GM12873 (cell line): ENCODE results near the gene WNT5A.

Source experiments
- CTCF ChIP-seq: IDR thresholded peaks from 2 replicates; pipeline ENCODE4 v1.5.1; 2012; ENCODE audit warnings: low read depth, mild to moderate bottlenecking, moderate library complexity, low read length, control low read depth; ENCODE audit not compliant: insufficient read depth; ENCODE audit errors: missing control alignments

The WNT5A gene

GRCh38 chr3:55515550-55516246 is 28.6 kb upstream of the WNT5A start:
- no peak for TF ChIP-seq CTCF

- TF ChIP-seq CTCF: no peak
These were observed 27.9 kb upstream of the WNT5A start for GRCh38 chr3:55514962-55515361.

GRCh38 chr3:55512571-55513343 is 25.7 kb upstream of the WNT5A start:
- no peak for TF ChIP-seq CTCF

- no peak for TF ChIP-seq CTCF
These were observed 24.9 kb upstream of the WNT5A start for GRCh38 chr3:55511895-55512570.

- TF ChIP-seq CTCF: no peak
These were observed 21.2 kb upstream of the WNT5A start for GRCh38 chr3:55508335-55508734.

- TF ChIP-seq CTCF: no peak
These were observed 20.7 kb upstream of the WNT5A start for GRCh38 chr3:55507808-55508207.

GRCh38 chr3:55505776-55506175 is 18.7 kb upstream of the WNT5A start:
- TF ChIP-seq CTCF: no peak
